Activated CD4-positive, alpha-beta T cell treated with anti-CD3 and anti-CD28 coated beads, Interleukin-2, amount 50 U/mL, for 48 hours (primary cell): ENCODE data around the gene FUS.
"Not testable (repeated sequence)": the region's sequence is repeated elsewhere in the genome, so short reads cannot be mapped to it uniquely, and the experiment has no call there.

Source experiments
- DNase-seq, 2 experiments: peaks; one replicate each; pipeline ENCODE4 v3.0.0-alpha.2; 2020

The FUS gene

DNA sequence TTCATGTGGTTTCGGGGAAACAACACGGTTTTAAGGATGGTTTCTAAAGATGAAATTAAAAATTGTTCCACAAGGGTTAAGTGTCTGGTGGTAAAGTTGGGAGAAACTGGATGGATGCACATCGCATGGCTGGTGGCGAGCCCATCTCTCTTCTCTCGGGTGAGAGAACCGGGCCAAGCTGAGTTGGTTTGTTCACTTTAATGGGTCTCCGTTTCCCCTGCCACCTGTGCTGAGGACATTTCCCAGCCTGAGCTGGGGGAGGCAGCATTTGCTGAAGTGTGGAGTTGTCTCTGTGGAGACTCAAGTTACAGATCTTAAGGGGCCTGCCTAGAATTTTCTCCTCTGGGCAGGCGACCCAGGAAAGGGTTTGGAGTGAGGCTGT is 7.9 kb downstream of the FUS start:
- no peak for DNase-seq

DNA sequence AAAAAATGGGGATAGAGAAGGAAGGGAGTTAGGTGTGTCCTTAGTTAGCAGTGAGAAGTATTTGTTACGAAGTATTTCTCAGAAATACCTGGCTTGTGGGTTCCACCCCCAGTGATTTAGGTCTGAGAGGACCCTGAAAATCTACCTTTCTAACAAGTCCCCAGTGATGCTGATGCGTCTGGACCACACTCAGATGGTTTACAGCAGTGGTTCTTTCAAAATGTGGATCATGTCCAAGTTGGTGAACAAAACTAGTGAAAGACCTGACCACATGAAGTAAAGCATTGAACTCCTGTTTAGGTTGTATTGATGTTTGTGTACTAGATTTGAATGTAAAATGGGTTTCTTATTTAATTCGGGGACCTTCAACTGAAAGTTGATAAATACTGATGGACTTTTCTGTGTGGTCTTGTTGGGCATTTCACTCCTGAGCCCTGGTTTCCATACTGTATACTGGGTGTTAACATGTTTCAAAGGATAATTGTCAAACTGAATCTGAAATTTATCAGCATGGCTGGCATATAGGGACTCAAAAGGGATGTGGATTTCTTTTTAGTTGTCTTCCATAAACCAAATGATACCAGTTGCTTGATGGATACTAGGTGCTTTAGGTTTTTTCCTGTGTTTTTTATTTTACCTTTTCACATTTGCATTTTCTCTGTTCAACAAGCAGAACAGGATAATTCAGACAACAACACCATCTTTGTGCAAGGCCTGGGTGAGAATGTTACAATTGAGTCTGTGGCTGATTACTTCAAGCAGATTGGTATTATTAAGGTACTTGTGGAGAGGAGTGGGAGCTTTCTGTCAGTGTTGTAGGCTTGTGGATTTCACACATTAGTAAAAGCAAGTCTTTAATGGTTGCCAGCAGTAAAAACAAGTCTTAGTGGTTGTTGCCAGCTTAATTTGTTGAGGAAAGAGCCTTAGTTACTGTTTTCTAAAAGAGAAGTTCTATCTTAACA is 8.8 kb downstream of the FUS start:
- no peak for DNase-seq

DNA sequence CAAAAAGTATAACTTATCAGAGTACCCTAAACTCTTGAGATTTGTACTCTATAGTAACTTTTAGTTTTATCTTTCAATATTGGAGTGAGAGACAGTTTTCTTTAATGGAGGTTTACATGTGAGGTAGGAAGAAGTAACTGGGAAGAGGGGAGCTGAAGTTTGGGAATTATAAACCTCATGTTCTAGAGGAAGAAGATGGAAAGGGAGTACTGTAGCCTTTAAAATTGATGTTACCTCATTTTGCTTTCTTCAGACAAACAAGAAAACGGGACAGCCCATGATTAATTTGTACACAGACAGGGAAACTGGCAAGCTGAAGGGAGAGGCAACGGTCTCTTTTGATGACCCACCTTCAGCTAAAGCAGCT is 9.5 kb downstream of the FUS start:
- DNase-seq = no peak

DNA sequence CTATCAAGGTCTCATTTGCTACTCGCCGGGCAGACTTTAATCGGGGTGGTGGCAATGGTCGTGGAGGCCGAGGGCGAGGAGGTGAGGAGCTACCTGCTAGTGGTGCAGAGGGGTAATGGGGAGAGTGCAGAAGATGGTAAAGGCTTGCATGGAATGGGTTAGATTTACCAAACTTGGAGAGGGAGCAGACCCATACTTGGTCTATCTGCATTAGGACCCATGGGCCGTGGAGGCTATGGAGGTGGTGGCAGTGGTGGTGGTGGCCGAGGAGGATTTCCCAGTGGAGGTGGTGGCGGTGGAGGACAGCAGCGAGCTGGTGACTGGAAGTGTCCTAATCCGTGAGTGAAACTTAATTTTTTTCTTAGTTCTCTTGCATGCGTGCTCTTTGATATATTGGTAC is 10.1 kb downstream of the FUS start:
- no peak for DNase-seq

DNA sequence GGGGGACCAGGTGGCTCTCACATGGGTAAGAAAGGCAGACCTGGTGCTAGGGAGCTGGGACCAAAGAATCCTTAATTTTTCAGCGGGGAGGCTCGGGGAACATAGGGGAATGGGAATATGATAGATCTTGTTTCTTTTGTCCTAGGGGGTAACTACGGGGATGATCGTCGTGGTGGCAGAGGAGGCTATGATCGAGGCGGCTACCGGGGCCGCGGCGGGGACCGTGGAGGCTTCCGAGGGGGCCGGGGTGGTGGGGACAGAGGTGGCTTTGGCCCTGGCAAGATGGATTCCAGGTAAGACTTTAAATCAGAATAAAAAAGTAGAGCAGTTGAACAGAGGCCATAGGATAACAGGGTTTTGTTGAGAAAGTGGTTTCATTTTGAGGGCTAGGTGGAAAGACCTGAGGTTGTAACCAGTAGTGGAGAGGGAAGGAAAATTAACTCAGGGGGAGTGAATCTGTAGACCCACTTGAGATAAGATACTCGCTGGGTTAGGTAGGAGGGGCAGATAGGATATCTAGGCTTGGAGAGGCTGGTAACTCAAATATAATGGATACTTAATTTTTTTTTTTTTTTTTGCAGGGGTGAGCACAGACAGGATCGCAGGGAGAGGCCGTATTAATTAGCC is 11.0 kb downstream of the FUS start:
- no peak for DNase-seq

DNA sequence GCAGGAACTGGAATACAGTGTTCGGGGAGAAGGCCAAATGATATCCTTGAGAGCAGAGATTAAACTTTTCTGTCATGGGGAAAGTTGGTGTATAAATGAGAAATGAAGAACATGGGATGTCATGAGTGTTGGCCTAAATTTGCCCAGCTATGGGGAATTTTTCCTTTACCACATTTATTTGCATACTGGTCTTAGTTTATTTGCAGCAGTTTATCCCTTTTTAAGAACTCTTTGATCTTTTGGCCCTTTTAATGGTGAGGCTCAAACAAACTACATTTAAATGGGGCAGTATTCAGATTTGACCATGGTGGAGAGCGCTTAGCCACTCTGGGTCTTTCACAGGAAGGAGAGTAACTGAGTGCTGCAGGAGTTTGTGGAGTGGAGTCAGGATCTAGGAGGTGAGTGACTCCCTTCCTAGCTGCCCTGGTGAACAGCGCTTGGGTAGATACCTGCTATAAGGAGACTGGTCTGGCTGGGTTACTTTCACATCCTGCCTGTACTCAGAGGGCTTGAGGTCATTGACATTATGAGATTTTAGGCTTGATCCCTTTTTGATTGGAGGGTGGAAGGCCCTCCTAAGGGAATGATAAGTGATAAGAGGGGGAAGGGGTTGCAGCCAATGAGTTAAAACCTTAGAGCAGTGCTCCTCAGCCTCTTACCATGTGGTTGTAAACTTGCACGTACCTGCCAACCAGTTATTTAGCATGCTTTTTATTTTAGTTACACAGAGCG is 11.9 kb downstream of the FUS start:
- no peak for DNase-seq

DNA sequence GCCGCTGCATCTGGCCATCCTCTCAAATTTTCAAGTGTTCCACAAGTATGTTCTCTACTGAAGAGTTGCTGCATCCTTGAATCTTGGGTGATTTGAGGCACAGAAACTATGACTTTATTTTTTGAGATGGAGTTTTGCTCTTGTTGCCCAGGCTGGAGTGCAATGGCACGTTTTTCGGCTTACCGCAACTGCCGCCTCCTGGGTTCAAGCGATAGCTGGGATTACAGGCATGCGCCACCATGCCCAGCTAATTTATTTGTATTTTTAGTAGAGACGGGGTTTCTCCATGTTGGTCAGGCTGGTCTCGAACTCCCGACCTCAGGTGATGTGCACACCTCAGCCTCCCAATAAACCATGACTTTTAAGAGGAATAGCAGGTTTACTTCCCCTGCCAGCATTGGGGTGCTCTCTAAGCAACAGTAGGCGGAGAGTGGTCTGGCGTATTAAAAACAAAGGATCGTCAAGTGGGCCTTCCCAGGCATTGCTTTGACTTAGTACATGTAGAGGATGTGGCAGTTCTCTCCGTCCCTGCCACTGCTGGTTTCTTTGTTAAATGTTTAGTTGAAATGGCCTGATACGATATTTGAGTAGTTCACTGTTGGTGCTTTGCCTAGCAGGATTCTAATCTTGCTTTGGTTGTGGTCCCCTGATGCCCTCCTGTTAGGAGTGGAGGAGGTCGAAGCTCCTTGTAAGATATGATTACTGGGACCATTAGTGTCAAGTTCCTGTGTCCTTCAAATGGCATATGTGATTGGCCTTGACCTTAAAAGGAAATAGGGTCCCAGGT is 13.1 kb downstream of the FUS start:
- no peak for DNase-seq

DNA sequence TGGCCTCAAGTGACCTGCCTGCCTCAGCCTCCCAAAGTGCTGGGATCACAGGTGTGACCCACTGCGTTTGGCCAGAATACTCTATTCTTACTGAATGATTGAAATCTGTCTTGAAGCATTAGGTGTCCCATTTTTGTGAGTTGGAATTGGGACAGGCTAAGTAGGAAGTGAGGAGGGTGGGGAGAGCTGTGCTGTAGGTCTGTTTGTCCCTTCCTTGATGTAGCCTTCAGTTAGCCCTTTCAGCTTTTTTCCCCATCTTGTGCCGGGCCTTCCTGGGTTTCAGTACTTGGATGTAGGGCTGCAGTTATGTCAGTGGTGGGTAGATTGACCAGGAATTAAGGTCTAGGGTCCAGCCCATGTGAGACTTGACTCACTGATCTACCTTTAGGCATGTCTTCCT is 13.9 kb downstream of the FUS start:
- DNase-seq = no peak

DNA sequence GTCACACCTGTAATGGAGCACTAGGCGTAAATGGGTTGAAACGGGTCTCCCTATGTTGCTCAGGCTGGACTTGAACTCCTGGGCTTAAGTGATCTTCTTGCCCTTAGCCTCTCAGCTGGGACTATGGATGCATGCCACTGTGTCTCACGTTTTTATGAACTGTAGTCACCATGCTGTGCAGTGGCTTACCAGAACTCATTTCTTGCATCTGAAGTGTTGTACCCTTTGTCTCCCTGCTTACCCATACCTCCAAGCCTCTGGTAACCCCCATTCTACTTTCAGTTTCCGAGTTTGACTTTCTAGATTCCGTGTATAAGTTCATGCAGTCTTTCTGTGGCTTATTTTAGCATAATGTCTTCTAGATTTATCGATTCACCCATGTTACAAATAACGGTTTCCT is 15.0 kb downstream of the FUS start:
- DNase-seq = no peak

DNA sequence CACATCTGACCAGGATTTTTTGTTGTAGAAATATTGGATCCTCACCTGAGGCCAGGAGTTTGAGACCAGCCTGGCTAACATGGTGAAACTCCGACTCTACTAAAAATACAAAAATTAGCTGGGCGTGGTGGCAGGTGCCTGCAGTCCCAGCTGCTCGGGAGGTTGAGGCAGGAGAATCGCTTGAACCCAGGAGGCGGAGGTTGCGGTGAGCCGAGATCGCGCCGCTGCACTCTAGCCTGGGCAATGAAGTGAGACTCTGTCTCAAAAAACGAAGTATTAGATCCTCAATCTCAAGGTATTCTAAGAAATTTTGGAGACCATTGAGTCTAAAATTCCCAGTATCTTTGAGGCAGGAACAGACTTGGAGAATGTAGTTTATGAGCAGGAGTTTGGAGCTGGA is 15.9 kb downstream of the FUS start:
- DNase-seq = not testable (repeated sequence)

DNA sequence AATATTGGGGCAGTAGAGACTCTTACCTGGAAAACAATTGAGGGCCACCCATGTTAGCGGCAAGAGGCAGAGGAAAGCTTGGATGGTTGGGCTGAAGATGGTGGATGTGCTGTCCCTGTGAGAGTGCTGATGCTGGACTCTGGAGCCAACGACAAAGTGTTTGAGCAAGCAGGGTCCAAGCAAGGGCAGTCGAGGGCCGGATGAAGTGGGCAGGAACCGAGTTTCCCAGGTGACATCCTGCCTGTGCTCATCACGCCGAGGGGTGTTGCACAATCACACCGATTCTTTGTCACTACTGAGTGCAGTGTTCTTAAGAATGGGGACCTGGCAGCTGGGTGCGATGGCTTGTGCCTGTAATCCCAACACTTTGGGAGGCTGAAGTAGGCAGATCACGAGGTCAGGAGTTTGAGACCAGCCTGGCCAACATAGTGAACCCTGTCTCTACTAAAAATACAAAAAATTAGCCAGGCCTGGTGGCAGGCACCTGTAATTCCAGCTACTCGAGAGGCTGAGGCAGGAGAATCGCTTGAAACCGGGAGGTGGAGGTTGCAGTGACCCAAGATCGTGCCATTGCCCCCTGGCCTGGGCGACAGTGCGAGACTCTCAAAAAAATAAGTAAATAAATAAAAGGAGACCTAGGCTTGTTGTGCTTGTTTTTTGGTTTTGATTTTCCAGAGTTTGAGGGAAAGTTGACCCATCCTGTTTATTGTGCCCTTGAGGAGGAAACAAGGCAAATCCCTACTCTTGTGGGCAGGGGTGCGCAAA is 16.6 kb downstream of the FUS start:
- DNase-seq = no peak

DNA sequence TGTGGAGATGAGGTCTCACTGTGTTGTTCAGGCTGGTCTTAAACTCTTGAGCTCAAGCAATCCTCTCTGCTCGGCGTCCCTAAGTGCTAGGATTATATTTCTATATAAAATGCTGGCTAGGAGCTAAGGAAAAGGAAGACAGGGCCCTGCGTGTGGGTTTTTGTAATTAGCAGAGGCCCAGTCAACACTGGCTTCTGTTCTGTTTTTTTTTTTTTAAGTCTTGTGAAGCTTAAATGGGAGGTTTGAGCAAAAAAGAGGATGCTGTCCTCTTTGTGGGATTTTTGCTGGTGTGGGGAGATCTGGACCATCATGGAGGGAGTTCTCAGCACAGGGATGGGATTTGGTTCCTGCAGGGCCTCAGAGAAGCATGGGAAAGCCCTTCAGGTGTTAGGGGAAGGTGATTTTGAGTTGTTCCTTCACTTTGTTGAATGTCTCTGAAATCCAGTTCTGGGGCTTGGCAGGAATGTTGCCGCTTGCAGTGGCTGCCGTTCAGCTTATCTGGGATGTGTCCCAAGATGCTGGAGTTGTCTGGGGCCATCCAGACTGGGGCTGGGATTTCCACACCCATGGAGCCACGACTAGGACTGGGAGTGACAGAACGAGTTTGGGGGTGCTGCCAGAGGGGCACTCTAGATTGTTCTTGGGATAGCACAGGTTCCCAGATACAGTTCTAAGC is 18.4 kb downstream of the FUS start:
- no peak for DNase-seq

DNA sequence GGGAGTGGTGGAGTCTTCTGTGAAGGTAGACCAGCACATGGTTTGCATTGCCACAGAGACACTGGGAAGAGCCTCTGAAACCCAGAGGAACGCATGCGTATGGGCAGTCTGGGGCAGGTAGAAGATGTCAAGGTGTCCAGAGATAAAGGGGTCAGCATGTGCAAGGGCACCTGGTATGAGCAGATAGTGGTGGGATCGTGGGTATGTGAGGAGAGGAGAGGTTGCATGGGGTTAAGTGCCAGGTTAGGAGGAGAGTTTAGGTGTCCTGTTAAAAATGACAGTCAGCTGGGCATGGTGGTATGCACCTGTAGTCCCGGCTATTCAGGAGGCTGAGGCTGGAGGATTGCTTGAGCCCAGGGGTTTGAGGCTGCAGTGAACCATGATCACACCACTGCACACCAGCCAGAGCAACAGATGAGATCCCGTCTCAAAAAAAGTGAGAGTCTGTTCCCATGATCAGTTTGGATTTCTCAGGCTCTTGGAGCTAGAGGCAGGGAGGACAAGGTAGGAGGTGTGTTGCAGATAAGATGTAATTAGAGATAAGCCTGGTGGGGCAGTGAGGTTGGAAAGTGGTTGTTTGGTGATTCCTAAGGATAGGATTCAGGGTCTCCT is 19.6 kb downstream of the FUS start:
- no peak for DNase-seq

DNA sequence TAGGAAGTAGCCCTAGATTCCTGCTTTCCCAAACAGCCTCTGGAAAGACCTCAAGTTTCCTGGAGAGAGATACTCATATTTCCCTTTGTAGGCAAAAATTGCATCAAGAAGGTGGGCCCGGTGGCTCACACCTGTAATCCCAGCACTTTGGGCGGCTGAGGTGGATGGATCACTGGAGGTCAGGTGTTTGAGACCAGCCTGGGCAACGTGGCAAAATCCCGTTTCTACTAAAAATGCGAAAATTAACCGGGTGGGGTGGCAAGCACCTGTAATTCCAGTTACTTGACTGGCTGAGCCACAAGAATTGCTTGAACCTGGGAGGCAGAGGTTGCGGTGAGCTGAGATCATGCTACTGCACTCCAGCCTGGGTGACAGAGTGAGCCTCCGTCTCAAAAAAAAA is 20.2 kb downstream of the FUS start:
- DNase-seq = not testable (repeated sequence)

DNA sequence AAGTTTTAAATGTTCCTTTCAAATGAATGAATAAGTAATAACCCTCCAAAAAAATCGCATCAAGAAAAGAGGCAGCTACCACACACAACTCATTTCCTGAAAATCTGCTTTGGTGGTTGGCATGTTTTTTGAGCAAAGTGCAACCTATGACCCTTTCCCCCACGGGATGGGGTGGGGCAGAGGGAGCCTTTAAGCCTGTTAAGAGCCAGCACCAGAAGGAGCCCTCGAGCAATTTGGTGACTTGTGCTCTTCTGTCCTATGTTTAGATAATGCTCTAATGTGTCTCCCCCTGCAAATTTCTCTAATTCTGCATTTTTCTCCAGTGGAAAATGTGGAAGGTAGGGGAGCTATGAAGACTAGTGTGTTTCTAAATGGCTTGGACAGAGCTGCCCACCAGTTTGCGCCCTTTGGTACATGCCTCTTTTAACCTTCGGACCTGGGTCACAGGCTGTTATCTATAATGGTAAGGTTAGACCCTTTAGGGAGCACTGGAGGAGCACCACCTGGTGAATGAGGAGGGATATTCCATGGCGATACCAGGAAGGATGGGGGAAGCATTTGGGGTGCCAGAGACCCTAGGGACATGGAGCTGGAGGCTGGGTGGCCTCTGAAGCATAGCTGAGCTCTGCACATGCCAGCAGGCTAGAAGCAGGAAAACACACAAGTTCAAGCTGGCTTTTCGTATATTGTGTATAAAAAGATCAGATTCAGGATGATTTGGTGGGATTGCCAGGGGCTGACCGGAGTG is 21.1 kb downstream of the FUS start:
- peak in 1 of 2 experiments; percentile 56 for DNase-seq

DNA sequence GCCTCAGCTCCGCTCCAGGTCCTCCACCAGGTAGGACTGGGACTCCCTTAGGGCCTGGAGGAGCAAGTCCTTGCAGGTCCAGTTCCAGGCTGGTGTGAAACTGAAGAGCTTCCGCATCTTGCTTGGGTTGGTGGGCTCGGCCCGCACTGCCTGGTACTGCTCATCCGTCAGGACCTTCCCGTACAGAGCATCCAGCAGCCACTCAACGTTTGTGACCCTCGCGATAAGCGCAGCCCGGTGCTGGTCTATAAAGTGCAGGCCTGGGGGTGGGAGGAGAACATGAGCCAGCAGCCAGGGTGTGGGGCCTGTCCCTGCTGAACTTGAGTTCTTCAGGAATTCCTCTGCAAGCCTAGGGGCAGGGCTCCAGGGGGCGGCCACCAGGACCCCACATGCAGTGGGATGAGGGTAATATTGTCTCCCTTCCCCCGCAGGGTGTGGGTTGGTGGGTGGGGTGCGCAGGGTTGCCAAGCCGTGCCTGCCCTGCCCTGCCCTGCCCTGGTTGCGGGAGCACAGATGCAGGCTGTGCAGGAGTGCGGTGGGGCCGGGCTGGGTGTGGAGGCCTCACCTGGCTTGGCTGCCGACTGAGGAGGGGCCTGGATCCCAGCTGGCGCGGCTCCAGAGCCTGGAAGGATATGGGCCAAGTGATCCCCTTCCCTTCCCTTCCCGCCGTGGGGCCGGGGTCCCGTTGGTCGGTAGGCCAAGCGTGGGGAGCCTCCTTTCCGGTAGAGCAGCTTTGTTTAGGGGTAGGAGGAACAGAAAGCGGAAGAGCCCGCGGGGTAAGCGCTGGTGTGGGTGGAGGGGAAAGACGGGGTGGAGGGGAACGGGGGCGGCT is 21.9 kb downstream of the FUS start:
- peak in 1 of 2 experiments; percentile 46 for DNase-seq

DNA sequence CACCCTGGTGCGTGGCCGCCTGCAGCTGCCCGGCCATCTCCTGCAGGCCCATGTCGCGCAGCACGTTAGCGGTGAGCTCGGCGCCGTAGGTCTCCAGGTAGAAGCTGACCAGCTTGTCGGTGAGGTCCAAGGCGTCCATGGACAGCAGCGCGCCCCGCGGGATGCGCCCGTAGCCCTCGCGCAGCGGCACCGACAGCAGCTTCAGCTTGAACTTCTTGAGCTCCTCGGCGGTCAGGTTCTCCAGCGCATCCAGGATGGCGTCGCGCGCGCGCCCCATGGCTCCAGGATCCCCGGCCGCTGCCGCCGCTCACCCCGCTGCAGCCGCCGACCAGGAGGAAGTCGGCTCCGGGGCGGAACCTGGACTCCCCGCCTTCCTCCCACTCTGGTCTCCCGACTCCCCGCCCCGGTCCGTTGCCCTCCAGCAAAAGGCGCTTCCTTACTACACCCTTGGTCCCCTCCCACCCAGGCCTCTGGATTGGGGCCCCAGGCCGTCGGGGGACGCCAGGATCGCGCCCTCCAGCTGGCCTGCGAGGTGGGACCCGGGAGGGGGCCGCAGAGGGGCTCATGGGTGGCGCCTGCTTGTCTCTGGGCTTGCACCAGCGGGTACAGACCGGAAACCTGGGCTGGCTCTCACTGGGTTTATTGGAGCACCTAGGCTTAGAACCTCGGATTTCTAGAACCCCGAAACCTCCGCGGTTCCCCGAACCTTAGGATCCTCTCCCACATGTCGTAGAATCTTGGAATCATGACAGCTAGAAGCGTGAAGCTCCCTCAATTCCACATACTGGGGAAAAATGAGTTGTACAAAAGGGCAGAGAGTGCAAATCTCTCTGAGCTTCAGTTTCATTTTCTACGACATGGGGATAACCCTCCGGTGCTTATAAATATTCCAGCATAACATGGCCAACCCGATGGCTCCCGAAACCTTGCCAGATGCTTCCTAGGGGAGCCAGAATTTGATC is 22.8 kb downstream of the FUS start, which contains the start of gene PYCARD:
PYCARD (minus strand) TSS at position 347 of the 962 bp plus-strand sequence; CDS start at position 277, 70 bp downstream.
- peak in 1 of 2 experiments; percentile 55 for DNase-seq
